GM21526 (cell line): ENCODE data around the gene RHOT2.

ENCODE experiments used
- ATAC-seq: cut with Tn5 transposase; IDR thresholded peaks from one replicate; pipeline ENCODE4 v1.9.1; 2021; ENCODE audit warnings: moderate library complexity; ENCODE audit not compliant: unreplicated experiment, low FRiP score

Gene RHOT2

GRCh38 chr16:723695-724094, 55.8 kb downstream of the RHOT2 start:
- no peak for ATAC-seq
